ENCODE results near the gene CECR2.
"Not testable (repeated sequence)": the region's sequence is repeated elsewhere in the genome, so short reads cannot be mapped to it uniquely, and the experiment has no call there.

CECR2 gene

GRCh38 chr22:17402293-17402692 is 33.0 kb downstream of the CECR2 start:
- no peak for DNase-seq (ENCODE audit: low read depth, low spot score)

DNA sequence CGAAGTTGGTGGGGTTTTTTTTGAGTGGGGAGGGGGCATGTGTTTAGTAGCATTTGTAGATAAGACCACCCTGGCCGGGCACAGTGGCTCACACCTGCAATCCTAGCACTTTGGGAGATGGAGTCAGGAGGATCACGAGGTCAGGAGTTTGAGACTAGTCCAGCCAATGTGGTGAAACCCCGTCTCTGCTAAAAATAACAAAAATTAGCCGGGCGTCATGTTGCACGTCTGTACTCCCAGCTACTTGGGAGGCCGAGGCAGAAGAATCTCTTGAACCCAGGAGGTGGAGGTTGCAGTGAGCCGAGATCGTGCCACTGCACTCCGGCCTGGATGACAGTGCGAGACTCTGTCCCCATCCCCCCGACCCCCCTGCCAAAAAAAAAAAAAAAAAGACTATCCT is 34.6 kb downstream of the CECR2 start:
- DNase-seq (ENCODE audit: low read depth, low spot score), result no peak

- DNase-seq (ENCODE audit: low read depth, low spot score), result no peak
Measured at GRCh38 chr22:17407643-17408042, 38.4 kb downstream of the CECR2 start.

DNA sequence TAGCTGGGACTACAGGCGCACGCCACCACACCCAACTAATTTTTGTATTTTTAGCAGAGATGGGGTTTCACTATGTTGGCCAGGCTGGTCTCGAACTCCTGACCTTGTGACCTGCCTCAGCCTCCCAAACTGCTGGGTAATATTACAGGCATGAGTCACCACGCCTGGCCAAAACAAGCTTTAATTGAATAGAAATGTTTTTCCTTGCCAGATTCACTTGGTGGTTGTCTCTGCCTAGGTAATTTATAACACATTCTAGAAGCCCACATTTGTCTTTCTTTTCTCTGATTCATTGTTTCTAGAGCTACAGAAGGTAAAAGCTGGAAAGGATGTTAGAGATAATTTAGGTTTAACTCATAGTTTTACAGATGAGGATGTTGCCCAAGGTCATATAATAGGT is 41.3 kb downstream of the CECR2 start:
- DNase-seq (ENCODE audit: low read depth, low spot score), result no peak

DNA sequence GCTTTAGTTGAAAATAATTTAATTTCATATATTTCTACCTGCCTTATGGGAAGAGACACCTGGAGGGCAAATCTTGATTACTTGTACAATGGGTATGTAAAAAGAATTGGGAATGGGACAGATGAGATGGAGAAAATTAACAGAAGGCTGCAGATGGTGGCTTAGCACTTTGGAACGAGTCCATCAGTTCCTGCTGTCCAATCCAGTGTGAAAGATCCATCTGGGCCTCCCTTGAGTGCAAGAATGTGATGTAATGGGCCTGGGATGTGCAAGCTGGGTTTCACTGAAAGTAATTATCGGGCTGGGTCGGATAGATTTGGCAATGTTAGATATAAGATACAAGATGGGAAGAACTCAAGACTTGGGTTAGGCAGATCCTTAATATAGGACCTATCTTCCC is 42.0 kb downstream of the CECR2 start:
- no peak for DNase-seq (ENCODE audit: low read depth, low spot score)

DNA sequence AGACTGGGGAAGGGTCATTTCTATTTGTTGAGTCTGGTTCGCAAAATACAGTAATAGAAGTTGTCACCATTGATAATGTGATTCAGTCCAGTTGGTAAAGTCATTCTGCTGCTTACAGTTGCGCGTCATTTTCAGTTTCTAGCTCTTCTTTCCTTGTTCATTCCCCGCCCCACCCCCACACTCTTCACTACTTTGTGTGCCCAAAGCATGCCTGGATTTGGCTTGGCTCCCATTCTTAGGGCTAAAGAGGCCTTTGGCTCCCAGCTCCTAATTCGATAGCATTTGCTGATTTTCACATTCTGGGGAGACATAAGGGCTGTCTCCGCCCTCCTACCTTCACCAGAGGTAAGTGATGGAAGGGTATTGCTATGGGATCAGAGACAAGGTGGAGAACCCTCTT is 43.0 kb downstream of the CECR2 start:
- no peak for DNase-seq (ENCODE audit: low read depth, low spot score)

DNA sequence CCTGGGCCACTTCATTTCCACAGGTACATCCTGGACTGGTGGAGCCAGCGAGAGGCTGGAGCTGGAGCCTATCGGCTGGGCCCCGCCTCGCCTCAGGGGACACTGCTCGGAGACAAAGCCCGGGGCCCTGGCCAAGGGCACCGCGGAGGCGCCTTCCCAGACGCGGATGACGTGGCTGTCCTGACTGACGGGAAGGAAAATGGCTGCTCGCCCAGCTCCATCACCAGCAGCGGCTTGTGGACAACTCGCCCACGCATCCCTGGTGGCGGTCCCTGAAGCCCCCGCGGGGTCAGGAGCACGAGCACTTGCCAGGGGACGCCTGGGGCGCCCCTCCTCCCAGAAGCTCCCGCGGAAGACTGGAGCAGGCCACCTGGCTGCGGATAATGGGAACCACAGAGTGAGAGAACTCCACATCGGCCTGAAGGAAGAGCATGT is 49.6 kb downstream of the CECR2 start:
- DNase-seq (ENCODE audit: low read depth, low spot score), result no peak

DNA sequence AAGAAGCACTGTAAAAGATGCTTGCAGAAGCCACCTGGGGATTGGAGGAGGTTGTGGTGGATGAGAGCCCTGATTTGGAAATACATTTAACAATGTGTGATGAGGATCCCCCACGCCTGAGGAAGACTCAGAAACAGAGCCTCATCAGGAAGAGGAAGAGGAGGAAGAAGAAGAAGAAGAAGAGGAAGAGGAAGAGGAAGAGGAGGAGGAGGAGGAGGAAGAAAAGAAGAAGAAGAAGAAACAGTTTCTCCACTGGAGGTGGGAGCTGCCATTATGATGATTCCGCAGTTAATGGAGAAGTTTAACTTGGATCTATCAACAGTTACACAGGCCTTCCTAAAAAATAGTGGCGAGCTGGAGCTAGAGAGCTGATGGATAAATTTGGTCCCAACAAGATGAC is 50.1 kb downstream of the CECR2 start:
- no peak for DNase-seq (ENCODE audit: low read depth, low spot score)

DNA sequence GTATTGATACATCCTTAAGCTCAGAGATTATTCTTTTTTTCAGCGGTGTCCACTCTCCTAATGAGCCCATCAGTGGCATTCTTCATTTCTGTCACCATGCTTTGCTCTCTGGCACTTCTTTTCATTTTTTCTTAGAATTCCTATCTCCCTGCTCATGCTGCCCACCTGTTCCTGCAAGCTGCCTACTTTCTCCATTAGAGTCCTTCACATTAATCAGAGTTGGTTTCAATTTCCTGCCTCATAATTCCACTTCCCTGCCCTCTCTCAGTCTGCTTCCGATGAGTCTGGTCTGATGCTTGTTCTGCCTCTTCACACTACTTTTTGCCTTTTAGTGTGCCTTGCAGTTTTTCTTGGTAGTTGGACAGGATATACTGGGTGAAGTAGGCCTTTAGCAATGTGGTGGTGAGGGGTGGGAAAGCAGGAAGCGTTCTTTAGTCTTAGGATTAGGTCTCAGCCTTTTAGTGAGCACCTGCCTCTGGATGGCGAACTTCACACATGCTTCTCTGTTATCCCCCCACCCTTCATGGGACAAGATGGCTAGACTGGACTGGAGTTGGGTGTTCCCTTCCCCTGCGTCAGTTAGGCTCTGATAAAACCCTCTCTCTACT is 53.6 kb downstream of the CECR2 start:
- no peak for DNase-seq (ENCODE audit: low read depth, low spot score)

DNA sequence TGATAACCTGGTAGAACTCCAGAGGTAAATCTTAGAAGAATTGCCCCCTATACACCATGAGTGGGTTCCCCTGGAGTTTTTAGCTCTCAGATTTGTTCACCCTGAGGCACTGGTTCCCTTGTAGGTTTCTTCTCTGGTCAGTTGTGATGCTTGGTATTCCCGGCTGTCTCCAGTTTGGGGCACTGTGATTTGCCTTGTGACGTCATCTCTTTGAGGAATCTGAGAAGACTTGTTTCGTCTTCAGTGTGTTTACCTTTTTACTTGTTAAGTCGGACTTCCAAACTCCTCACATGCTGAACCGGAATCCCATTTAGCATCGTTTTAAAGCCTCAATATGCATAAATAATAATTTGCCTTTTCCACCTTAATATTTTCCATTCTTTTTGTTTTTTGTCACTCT is 54.4 kb downstream of the CECR2 start:
- no peak for DNase-seq (ENCODE audit: low read depth, low spot score)

GRCh38 chr22:17427528-17427927 is 58.3 kb downstream of the CECR2 start:
- DNase-seq (ENCODE audit: low read depth, low spot score), result not testable (repeated sequence)

DNA sequence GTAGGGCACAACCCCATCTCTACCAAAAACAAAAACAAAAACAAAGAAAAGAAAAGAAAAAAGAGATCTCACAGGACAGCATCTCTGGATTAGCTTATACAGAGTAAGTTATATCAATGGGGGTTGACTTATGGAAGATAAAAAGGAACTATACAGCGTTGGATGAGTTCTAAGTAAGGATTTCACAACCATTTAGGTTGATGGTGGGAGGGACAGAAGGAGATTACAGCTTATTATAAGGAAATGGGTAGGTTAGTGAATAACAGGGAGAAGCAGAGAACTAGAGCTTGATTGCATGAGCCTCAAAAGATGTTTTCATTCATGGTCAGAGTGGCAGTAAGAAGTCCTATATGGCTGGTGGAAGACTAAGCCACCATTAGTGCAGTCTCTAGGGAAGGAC is 60.3 kb downstream of the CECR2 start:
- no peak for DNase-seq (ENCODE audit: low read depth, low spot score)

- DNase-seq (ENCODE audit: low read depth, low spot score), result no peak
Measured at GRCh38 chr22:17430412-17430811, 61.2 kb downstream of the CECR2 start.

GRCh38 chr22:17431179-17431578 is 61.9 kb downstream of the CECR2 start:
- DNase-seq (ENCODE audit: low read depth, low spot score), result no peak

GRCh38 chr22:17434856-17435255 is 65.6 kb downstream of the CECR2 start:
- DNase-seq (ENCODE audit: low read depth, low spot score), result no peak

DNA sequence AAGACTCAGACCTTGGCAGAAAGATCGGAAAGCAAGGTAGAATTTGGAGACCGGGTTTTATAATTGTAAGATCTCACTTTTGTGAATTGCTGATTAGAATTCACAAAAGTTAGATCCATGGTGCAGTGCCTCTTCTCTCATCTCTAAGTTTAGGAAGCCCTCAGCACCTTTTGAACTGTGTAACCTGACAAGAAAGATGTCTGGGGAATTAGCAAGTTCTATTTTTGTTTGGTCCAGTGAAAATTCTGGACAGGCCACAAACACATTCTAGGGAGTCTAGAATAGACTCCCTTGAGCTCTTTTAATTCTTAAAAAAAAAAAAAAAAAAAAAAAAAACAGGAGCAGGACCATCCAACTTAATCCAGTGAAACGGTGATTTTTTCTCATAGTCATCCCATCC is 66.1 kb downstream of the CECR2 start:
- DNase-seq (ENCODE audit: low read depth, low spot score), result no peak

GRCh38 chr22:17436382-17436980 is 67.2 kb downstream of the CECR2 start:
- no peak for DNase-seq (ENCODE audit: low read depth, low spot score)

DNA sequence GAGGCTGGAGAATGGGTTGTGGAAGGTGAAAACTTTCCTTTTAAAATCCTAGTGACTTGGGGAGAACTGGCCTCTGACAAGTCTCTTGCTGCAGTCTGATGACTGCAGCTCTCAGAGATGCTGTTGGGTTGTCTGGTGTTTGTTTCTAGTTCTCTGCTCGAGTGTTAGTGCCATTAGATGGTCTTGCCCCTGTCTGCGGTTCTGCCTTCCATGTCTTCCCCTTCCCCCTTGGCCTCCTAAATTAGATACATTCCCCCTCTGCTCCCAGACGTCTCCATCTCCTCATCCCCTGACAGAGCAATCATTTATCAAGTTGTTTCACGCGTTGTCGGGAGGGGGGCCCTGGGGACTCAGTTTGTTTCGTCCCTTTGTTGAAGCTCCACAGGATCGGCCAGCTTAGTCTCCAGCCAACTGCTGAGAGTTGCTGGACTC is 67.7 kb downstream of the CECR2 start:
- DNase-seq (ENCODE audit: low read depth, low spot score), result no peak

- no peak for DNase-seq (ENCODE audit: low read depth, low spot score)
Measured at GRCh38 chr22:17438026-17438425, 68.8 kb downstream of the CECR2 start.

DNA sequence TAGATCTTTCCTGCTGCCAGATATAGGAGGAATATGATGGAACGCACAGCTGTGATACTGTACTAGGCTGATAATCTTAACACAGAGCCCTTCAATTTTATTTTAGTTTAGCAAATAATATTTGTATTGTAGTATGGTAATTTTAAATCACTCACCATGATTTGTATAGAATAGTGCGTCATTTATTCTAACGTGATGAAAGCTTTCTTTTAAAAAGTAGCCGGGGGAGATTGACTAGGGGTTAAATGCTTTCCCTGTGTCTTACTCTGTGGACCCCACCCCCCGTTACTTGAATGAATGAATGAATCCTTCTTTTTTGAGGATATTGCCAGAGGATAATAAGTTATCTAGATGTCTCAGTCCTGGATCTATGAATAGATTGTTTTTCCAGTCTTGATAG is 72.1 kb downstream of the CECR2 start:
- no peak for DNase-seq (ENCODE audit: low read depth, low spot score)

GRCh38 chr22:17443405-17444203 is 74.3 kb downstream of the CECR2 start:
- DNase-seq (ENCODE audit: low read depth, low spot score), result no peak

- DNase-seq (ENCODE audit: low read depth, low spot score), result no peak
Measured at GRCh38 chr22:17444204-17444504, 74.9 kb downstream of the CECR2 start.

- DNase-seq (ENCODE audit: low read depth, low spot score), result no peak
Measured at GRCh38 chr22:17446698-17447097, 77.4 kb downstream of the CECR2 start.
